Psoas muscle (tissue), 8 donors: ENCODE measurements around the gene TMEM80. TPM values are rescaled to one million over a fixed set of nuclear protein-coding genes. Genes with fewer than 3 reads are reported as not detected.

Experiments used
- ATAC-seq, 4 donors: fragments of 200-7000 bp; cut with Tn5 transposase; one replicate each; pipeline ENCODE4 v1.9.1; 2020; ENCODE audit warnings: moderate library complexity in 3 of 4, mild to moderate bottlenecking in 2 of 4
- DNase-seq, 2 donors: peaks; one replicate each; pipeline ENCODE4 v3.0.0-alpha.2; 2020
- H3K27ac ChIP-seq: fragments of 200-600 bp; one replicate; pipeline ENCODE4 v1.8.0; 2022
- H3K27me3 ChIP-seq, 3 donors: fragments of 200-600 bp in 1 of 3; one replicate each; pipeline versions ENCODE4 v1.6.1 to v1.8.0; 2013 to 2022; ENCODE audit warnings: low read length in 2 of 3, mild to moderate bottlenecking in 2 of 3, moderate library complexity in 1 of 3; ENCODE audit not compliant: insufficient read depth in 3 of 3
- H3K36me3 ChIP-seq, 2 donors: fragments of 200-600 bp in 1 of 2; one replicate each; pipeline versions ENCODE4 v1.6.1 to v1.8.0; 2013 to 2022; ENCODE audit warnings: low read depth in 1 of 2, mild to moderate bottlenecking in 1 of 2, moderate library complexity in 1 of 2; ENCODE audit not compliant: insufficient read depth in 1 of 2
- H3K4me1 ChIP-seq: fragments of 200-600 bp; one replicate; pipeline ENCODE4 v1.8.0; 2022
- H3K4me3 ChIP-seq: fragments of 200-600 bp; one replicate; pipeline ENCODE4 v1.8.0; 2022; ENCODE audit warnings: mild to moderate bottlenecking
- H3K9me3 ChIP-seq: fragments of 200-600 bp; one replicate; pipeline ENCODE4 v1.8.0; 2022
- WGBS, 3 donors: extraction: QIAGEN DNeasy Blood & Tissue Kit; methylation state at CpG; one replicate each; pipeline versions ENCODE4 v1.1.6 to v1.1.7; 2013; 5-methylcytosine and 5-hydroxymethylcytosine counted together
- intact Hi-C, 2 donors: fragments of 100-400 bp; cut with DNase I; formaldehyde crosslinking; loops; one replicate each; pipeline versions ENCODE4 v1.11.0 to v1.14.2; 2022
- polyA plus RNA-seq, 3 donors: library from polyadenylated mRNA; stranded (reverse); fragments of 200-250 nt; gene quantifications; one replicate each; pipeline ENCODE4 v1.2.3, GENCODE V29; 2013
- total RNA-seq, 4 donors: library from RNA; stranded (reverse); fragmentation: NEBNext Ultra II Directional in 2 of 4; extraction: Animal tissue kit (Norgen Biotek cat#: 25700) in 2 of 4; gene quantifications; one replicate each; pipeline versions ENCODE4 v1.2.1 to v1.2.4, GENCODE V29; 2021 to 2023
- TF ChIP-seq, protein P1 (sequence below): fragments of 200-600 bp; IDR thresholded peaks from one replicate; pipeline ENCODE4 v1.8.0; 2022; ENCODE audit warnings: antibody characterized with exemption
- donor health status: healthy with polysubstance abuse.
- donor health status: DM: no; HTN: no; CAD: no; lungs with moderate emphysema.
- donor health status: Bipolar disorder and iron deficiency.
- donor health status: healthy.
- donor health status: DM: yes; HTN: yes; CAD: no.
- donor health status: DM: no; HTN: no; CAD: no.
- donor health status: DM: no; HTN: no; CAD: no.
- donor health status: DM: yes; HTN: yes; CAD: no.

TMEM80 gene
- total and polyA plus RNA-seq, 7 donors, result 5.9 to 16.3 (median 10.1) TPM

DNA sequence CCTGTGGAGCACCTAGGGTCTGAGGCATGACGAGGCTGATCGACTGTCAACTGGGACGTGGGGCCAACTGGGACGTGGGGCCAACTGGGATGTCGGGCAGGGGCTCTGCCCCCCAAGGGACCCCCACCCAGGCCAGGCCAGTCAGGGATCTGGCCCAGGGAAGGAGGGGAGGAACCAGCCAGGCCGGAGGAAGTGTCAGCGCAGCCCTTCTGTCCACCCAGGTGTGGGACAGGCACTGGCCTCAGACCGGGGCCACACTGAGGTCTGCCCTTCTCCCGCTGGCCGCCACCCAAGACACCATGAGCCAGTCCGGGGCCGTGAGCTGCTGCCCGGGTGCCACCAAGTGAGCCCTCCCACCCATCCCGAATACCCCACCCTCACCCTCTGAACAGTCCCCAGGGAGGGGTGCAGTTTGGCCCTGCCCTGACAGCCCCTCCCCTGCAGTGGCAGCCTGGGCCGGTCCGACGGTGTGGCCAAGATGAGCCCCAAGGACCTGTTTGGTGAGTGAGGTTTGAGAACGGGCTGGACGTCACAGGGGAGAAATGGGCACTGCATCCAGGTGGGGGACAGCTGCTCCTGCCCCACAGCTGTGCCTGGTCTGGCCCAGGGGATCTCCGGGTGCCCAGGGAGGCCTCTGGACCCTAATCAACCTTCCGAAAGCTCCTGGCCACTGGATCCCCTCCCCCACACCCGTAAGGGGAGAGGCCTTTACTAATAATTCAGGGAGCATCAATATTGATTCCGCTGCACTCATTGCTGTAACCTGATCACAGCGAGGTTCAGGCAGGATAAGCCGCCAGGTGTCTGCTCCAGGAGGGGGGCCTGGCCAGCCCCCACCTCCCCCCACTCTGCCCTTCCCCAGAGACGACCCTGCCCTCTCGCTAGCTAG lies 13.7 kb downstream of the TMEM80 start:
- TF ChIP-seq, protein P1, sequence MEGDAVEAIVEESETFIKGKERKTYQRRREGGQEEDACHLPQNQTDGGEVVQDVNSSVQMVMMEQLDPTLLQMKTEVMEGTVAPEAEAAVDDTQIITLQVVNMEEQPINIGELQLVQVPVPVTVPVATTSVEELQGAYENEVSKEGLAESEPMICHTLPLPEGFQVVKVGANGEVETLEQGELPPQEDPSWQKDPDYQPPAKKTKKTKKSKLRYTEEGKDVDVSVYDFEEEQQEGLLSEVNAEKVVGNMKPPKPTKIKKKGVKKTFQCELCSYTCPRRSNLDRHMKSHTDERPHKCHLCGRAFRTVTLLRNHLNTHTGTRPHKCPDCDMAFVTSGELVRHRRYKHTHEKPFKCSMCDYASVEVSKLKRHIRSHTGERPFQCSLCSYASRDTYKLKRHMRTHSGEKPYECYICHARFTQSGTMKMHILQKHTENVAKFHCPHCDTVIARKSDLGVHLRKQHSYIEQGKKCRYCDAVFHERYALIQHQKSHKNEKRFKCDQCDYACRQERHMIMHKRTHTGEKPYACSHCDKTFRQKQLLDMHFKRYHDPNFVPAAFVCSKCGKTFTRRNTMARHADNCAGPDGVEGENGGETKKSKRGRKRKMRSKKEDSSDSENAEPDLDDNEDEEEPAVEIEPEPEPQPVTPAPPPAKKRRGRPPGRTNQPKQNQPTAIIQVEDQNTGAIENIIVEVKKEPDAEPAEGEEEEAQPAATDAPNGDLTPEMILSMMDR, result no peak
- ATAC-seq (no peak), DNase-seq (no peak)
- no peaks in the 10 kb centered on the region for H3K9me3 ChIP-seq
- intact Hi-C loops, result no loop called here
- no peaks in the 10 kb centered on the region for H3K36me3 ChIP-seq
- no peak overlapping the region for H3K27ac ChIP-seq
- peaks cover 0 to 59% (median 20%) of the 10 kb centered on the region in 3 donors for H3K27me3 ChIP-seq
- 65 to 76% (median 75%) methylated on average over 25 to 27 of the region's 27 CpGs for WGBS, 3 donors
- H3K4me1 ChIP-seq, result peaks cover 7% of the 10 kb centered on the region
- H3K4me3 ChIP-seq, result no peak overlapping the region

DNA sequence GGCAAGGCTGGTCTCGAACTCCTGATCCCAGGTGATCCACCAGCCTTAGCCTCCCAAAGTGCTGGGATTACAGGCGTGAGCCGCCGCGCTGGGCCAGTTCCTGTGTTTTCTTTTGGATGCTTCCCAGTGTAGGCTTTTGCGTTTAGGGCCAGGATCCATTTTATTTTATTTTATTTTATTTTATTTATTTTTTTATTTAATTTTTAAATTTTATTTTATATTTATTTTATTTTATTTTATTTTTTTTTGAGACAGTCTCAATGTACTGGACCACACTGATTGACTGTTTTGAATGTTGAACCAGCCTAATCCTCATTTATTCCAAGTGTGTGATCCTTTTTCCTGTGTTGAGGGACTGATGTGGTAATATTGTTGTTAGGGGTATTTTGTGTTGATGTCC lies 18.8 kb downstream of the TMEM80 start:
- intact Hi-C loops, result no loop called here
- H3K27me3 ChIP-seq, result peaks cover 0 to 39% (median 5%) of the 10 kb centered on the region in 3 donors

DNA sequence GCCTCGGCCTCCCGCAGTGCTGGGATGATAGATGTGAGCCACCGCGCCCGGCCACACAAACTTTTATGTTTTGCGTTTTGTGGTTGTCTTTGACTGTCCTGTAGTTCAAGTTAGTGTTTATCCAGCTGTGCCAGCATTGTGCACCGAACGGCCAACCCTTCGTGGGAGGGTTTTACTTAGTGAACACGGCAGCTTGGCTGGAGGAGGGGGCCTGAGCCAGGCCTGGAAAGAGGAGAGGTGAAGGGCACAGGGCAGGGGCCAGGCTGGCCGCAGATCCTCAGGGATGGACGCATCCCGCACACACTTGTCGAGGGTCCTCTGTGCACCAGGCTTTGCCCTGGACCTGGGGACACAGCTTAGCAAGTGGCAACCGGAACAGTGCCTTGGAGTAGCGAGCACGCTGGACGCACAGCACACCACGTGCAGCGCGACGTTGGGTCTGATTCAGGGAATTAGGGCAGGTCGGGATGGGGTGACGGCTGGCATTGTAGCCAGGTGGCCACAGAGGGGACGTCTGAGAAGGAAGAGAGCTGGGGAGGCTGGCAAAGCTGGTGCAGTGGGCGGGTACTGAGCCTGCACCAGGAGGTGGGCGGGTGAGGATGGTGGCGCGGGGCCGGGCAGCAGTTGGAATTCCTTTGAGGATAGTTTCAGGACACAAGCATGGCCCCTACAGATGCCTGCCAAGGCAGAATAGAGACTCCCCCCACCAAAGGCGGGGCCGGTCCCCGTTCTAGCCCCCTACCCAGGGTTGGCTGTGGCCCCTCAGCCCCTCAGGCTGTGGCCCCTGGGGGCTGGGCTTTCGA lies 23.8 kb downstream of the TMEM80 start:
- no peaks in the 10 kb centered on the region for H3K36me3 ChIP-seq
- H3K4me1 ChIP-seq, result peaks cover 5% of the 10 kb centered on the region
- H3K27me3 ChIP-seq, result peaks cover 0 to 62% (median 29%) of the 10 kb centered on the region in 3 donors
- intact Hi-C loops, result loop anchor here in 1 of 2 donors (5.0 kb wide), 1 partner anchor 57 kb away; no protein-coding TSS in a partner anchor
- TF ChIP-seq, protein P1, result no peak
- ATAC-seq, result no peak
- DNase-seq, result no peak
- WGBS, 3 donors, result 49 to 57% (median 54%) methylated on average over 33 to 34 of the region's 34 CpGs
- H3K9me3 ChIP-seq, result no peaks in the 10 kb centered on the region
- no peak overlapping the region for H3K27ac ChIP-seq
- H3K4me3 ChIP-seq, result no peak overlapping the region

More for the DNA sequence above, 18.8 kb downstream of the TMEM80 start:
- no peak for ATAC-seq
- Histone ChIP-seq H3K36me3 (no peaks in the 10 kb centered on the region), H3K4me3 (no peak overlapping the region), H3K27ac (no peak overlapping the region), H3K9me3 (no peaks in the 10 kb centered on the region), H3K4me1 (no peaks in the 10 kb centered on the region)
- WGBS, 3 donors, result 96 to 99% (median 96%) methylated on average over 6 of the region's 6 CpGs
- DNase-seq, result no peak
- TF ChIP-seq, protein P1, result no peak

DNA sequence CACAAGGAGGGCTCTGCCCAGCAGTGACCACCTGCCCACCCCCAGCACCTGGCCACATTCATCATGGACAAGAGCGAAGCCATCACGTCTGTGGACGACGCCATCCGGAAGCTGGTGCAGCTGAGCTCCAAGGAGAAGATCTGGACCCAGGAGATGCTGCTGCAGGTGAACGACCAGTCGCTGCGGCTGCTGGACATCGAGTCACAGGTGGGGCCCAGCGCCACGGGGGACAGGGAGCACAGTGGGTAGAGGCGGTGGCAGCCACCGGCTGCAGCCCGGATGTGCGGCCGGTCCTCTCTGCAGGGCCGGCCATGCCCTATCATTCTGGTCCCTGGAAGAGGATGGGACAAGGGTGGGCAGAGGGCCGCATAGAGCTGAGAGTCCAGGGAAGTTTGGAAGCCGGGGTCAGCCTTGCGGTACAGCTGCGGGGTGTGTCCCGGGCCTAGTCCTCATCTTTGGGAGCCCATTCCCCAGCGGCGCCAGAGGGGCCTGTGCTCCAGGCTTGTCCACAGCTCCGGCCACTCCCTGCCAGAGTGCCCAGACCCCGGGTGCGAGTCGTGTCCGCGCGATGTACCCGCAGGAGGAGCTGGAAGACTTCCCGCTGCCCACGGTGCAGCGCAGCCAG lies 24.5 kb downstream of the TMEM80 start:
- intact Hi-C loops, result loop anchor here in 1 of 2 donors (5.0 kb wide), 1 partner anchor 58 kb away; no protein-coding TSS in a partner anchor
- H3K9me3 ChIP-seq, result no peaks in the 10 kb centered on the region
- DNase-seq, result no peak
- peaks cover 0 to 62% (median 33%) of the 10 kb centered on the region in 3 donors for H3K27me3 ChIP-seq
- 38 to 45% (median 42%) methylated on average over 31 to 35 of the region's 35 CpGs for WGBS, 3 donors
- H3K4me3 ChIP-seq, result peak overlapping the region; percentile 38
- H3K36me3 ChIP-seq, result no peaks in the 10 kb centered on the region
- no peak overlapping the region for H3K27ac ChIP-seq
- H3K4me1 ChIP-seq, result peaks cover 5% of the 10 kb centered on the region
- ATAC-seq, result peak in 1 of 4 donors; percentile 5
- TF ChIP-seq, protein P1, result no peak
